NT2/D1 (cell line): ENCODE measurements around the gene CITED4.
"Not testable (repeated sequence)": the region's sequence is repeated elsewhere in the genome, so short reads cannot be mapped to it uniquely, and the experiment has no call there.

Experiments used
- DNase-seq: peaks from one replicate; pipeline ENCODE4 v3.0.0-alpha.2; 2011; ENCODE audit warnings: low read depth, low spot score
- H3K27me3 ChIP-seq: 2 replicates; pipeline ENCODE4 v1.6.0; 2011; ENCODE audit warnings: mild to moderate bottlenecking; ENCODE audit not compliant: insufficient read length, insufficient read depth
- H3K36me3 ChIP-seq: 2 replicates; pipeline ENCODE4 v1.6.1; 2011; ENCODE audit warnings: mild to moderate bottlenecking, low read length, mixed read lengths; ENCODE audit not compliant: insufficient read depth, insufficient read length
- H3K4me1 ChIP-seq: 2 replicates; pipeline ENCODE4 v1.5.1; 2011; ENCODE audit not compliant: insufficient read depth, insufficient read length
- H3K4me3 ChIP-seq: 2 replicates; pipeline ENCODE4 v1.5.1; 2011; ENCODE audit warnings: low read depth; ENCODE audit not compliant: insufficient read length
- H3K9ac ChIP-seq: 2 replicates; pipeline ENCODE4 v1.6.0; 2011; ENCODE audit warnings: low read depth; ENCODE audit not compliant: insufficient read length
- H3K9me3 ChIP-seq: 2 replicates; pipeline ENCODE4 v1.5.1; 2011; ENCODE audit warnings: mild to moderate bottlenecking, low read length; ENCODE audit not compliant: insufficient read depth
- SUZ12 ChIP-seq: IDR thresholded peaks from 2 replicates; pipeline ENCODE4 v1.6.1; 2011; ENCODE audit not compliant: insufficient read length, insufficient read depth; ENCODE audit errors: extremely low read depth
- YY1 ChIP-seq: IDR thresholded peaks from 2 replicates; pipeline ENCODE4 v1.6.1; 2011; ENCODE audit not compliant: insufficient read length, insufficient read depth
- ZNF274 ChIP-seq: IDR thresholded peaks from 2 replicates; pipeline ENCODE4 v1.6.1; 2011; ENCODE audit warnings: mild to moderate bottlenecking, low read depth, low read length

Gene CITED4

DNA sequence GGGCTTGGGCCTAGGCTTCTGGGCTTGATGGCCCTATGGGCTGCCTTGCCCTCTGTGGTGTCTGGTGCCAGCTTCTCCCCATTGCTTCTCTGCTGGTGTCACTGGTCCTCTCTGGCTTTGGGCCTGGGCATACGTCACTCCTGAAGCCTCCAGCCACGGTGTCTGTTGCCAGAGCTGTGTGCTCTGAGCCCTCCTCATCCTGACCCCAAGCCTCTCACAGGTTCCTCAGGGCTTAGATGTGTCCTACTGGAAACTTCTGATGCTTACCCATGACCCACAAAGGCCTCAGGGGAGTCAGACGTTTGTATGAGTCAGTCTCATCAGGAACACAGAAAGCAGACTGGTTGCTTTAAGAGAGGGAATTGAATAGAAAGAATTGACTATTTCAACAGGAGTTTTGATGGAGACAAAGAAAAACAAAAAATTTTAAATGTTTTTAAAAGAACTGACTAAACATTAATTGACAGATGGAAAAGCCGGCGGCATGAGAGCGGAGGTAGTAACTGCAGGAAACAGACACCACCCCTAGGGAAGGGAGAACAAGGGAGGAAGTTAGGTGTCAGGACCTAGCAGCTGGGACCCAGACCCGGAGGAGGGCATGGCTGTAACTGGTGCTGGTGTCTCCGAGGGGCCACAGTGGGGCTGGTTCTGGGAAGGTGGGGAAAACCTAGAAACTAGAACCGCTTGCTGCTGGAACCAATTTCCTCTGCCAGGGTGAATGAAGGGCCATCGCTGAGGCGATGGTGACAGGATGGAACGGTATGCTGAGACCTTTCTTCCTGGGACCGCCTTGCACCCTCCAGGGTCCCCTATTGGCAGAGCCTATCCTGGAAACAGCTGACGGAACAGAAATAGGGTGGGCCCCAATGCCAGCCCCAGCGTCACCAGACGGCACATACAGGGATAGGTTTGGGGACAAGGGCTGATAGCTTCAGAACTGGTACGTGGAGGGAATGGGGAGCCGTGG, 40.0 kb upstream of the CITED4 start:
- Histone ChIP-seq H3K27me3 (no peaks in the 10 kb centered on the region), H3K9me3 (no peaks in the 10 kb centered on the region), H3K4me1 (no peaks in the 10 kb centered on the region), H3K9ac (no peak overlapping the region), H3K36me3 (no peaks in the 10 kb centered on the region), H3K4me3 (no peak overlapping the region)
- DNase-seq, result no peak
- TF ChIP-seq ZNF274 (no peak), SUZ12 (no peak), YY1 (no peak)

DNA sequence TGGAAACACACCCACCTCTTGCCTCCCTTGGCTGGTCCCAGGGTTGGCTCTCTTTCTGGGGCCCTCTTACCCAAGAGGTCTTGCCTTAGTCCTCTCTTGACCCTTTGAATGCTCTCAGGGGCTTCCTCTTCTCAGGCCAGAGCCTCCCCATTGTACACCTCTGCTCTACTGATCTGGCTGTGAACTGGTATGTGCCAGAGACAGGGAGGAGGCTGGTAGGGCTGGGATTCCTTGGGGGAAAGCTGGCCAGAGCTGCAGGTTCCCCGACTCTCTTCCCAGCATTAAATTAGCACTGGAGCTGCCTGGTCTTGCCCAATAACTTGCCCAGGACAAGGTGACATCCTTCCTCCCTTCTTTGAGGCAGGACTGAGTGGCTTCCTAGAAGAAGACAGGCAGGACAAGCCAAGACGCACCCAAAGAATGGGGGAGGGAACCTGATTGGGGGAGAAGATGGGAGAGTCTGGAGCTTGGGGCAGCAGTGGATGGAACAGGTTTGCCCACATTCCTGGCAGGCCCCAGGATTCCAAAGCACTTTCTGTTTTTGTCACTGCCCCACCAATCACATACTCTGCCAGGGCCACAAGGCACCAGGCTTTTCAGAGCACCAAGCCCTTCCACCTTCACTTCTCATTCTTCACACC, 37.2 kb upstream of the CITED4 start:
- DNase-seq, result no peak
- Histone ChIP-seq H3K36me3 (no peaks in the 10 kb centered on the region), H3K4me3 (no peak overlapping the region), H3K9me3 (peaks cover 12% of the 10 kb centered on the region), H3K9ac (no peak overlapping the region), H3K4me1 (no peaks in the 10 kb centered on the region), H3K27me3 (no peaks in the 10 kb centered on the region)
- TF ChIP-seq YY1 (no peak), ZNF274 (no peak), SUZ12 (no peak)

DNA sequence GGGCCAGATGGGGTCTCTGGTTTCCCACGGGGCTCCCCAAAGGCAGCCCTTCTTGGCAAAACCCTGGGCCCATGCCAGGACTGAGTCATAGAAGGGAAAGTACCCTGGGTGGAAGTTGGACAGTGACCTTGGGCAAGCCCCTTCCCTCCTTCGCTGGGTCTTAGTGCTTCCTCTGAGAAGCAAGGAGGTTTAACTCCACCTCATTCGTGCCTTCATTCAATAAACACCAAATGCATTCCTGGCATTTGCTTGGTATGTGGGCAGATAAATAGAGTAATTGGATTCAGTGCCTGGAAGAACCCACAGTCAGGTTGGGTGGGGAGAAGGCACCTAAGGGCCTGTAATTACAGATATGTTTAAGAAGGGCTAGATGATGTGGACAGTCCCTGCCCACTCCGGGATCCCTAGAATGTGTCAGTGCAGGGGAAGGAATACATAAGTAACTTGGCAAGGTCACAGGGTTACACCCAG, 36.3 kb upstream of the CITED4 start:
- Histone ChIP-seq H3K36me3 (no peaks in the 10 kb centered on the region), H3K4me1 (no peaks in the 10 kb centered on the region), H3K9me3 (peaks cover 21% of the 10 kb centered on the region), H3K4me3 (no peak overlapping the region), H3K9ac (no peak overlapping the region), H3K27me3 (no peaks in the 10 kb centered on the region)
- DNase-seq, result no peak
- TF ChIP-seq ZNF274 (no peak), YY1 (no peak), SUZ12 (no peak)

DNA sequence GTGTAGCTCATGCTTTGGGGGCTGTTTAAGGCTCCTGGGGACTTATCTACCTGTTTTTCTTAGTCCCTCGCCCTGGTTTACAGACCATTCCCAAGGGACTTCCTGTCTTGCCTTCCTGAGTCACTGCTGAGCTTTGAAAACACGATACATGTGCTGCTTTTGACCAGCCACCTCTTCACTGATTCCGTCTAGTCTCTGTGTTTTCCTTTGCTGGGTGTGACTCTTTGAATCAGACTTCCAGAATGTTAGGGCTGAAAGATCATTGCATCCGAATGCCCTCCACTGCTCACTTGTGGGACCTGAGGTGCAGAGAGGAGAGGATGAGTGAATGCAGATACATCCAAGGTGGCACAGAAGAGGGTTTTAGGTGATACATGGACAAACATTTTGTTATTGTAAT, 35.4 kb upstream of the CITED4 start:
- no peaks in the 10 kb centered on the region for H3K4me1 ChIP-seq
- H3K9me3 ChIP-seq, result peaks cover 26% of the 10 kb centered on the region
- no peaks in the 10 kb centered on the region for H3K36me3 ChIP-seq
- TF ChIP-seq ZNF274 (no peak), YY1 (no peak), SUZ12 (no peak)
- DNase-seq, result no peak
- no peaks in the 10 kb centered on the region for H3K27me3 ChIP-seq
- no peak overlapping the region for H3K9ac ChIP-seq
- H3K4me3 ChIP-seq, result no peak overlapping the region

DNA sequence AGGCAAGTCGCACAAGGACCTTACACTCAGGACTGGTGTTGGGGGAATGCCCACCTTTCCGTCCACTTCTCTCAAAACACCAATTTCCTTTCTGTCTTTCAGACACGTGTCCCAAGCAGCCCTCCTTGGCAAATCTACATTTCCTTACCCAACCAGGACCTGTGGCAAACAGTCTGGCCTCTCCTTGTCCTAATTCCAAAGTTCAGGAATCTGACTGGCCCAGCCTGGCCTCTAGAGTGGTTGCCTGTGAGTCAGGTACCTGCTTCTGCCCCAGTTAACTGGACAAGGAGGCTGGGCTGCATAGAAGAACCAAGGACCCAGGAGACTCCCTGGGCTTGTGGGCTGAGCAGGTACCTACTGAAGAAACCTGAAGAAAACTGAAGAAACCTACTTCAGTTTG, 34.3 kb upstream of the CITED4 start:
- no peak for DNase-seq
- no peak for TF ChIP-seq ZNF274
- no peak for TF ChIP-seq SUZ12
- no peak for TF ChIP-seq YY1
- H3K9ac ChIP-seq, result no peak overlapping the region
- no peaks in the 10 kb centered on the region for H3K27me3 ChIP-seq
- H3K4me1 ChIP-seq, result no peaks in the 10 kb centered on the region
- peaks cover 26% of the 10 kb centered on the region for H3K9me3 ChIP-seq
- no peak overlapping the region for H3K4me3 ChIP-seq
- no peaks in the 10 kb centered on the region for H3K36me3 ChIP-seq

DNA sequence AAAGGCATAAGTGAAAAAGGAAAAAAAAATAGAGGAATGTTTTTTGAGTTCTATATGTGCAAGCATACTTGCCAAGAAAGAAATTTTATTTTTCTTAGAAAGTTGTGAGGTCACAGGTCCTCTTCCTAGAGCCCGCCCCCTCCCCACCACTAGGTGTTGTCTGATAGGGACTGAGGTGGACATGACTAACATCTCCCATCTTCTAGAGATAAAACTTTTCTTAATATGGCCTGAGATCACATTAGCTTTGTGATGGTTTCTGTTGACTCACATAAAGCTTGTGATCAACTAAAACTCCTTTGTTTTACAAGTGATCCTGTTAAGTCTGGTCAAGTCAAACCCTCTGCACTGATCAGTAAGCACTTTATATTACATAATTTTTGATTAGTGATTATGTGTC, 33.4 kb upstream of the CITED4 start:
- no peak overlapping the region for H3K4me3 ChIP-seq
- TF ChIP-seq SUZ12 (no peak), YY1 (no peak), ZNF274 (no peak)
- H3K27me3 ChIP-seq, result no peaks in the 10 kb centered on the region
- H3K36me3 ChIP-seq, result no peaks in the 10 kb centered on the region
- no peak for DNase-seq
- peaks cover 26% of the 10 kb centered on the region for H3K9me3 ChIP-seq
- H3K9ac ChIP-seq, result no peak overlapping the region
- no peaks in the 10 kb centered on the region for H3K4me1 ChIP-seq

DNA sequence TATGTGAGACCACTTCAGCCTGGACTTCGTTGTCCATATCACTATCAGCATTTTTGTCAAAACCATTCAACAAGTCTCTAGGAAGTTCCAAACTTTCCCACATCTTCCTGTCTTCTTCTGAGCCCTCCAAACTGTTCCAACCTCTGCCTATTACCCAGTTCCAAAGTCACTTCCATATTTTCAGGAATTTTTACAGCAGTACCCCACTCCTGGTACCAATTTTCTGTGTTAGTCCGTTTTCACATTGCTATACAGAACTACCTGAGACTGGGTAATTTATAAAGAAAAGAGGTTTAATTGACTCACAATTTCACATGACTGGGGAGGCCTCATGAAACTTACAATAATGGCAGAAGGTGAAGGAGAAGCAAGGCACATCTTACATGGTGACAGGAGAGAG, 32.7 kb upstream of the CITED4 start:
- H3K36me3 ChIP-seq, H3K4me1 ChIP-seq, H3K27me3 ChIP-seq, H3K9ac ChIP-seq, DNase-seq, H3K4me3 ChIP-seq: not testable (repeated sequence)
- H3K9me3 ChIP-seq, result peaks cover 26% of the 10 kb centered on the region
